Activated CD4-positive, alpha-beta T cell treated with anti-CD3 and anti-CD28 coated beads for 24 hours (primary cell): ENCODE results near the gene STX16.

Source experiments
- DNase-seq, 2 donors: peaks; one replicate each; pipeline ENCODE4 v3.0.0-alpha.2; 2020; ENCODE audit warnings: low read depth in 2 of 2

STX16 gene

DNA sequence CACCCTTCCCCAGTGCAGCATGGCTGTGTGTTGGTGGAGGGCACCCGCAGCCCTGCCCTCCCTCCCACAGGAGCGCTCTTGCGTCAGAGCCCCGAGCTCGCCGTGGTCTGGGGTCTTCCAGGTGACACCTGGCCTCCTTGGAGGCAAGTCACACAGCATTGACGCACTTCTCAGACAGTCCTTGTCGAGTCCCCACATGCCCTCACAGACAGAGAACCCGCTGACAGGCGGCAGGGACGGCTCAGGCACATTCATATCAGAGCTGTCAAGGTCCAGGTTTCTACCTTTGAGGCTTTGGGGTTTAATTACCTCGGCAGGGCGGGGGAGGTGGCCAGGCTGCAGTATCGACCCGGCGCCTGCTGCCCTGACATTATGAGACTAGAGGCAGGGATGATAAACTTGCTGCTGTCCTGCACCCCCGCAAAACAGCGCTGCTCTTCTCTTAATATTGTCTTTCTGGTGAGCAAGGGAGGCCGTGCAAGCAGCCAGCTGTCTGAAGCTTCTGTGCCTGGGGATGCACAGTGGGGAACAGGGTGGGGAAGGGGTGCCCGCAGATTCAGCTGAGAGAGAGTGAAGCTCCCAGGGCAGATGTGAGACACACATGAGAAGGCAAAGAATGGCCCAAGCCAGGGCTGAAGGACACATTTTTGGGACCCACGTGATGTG, 46.3 kb downstream of the STX16 start:
- DNase-seq = no peak

DNA sequence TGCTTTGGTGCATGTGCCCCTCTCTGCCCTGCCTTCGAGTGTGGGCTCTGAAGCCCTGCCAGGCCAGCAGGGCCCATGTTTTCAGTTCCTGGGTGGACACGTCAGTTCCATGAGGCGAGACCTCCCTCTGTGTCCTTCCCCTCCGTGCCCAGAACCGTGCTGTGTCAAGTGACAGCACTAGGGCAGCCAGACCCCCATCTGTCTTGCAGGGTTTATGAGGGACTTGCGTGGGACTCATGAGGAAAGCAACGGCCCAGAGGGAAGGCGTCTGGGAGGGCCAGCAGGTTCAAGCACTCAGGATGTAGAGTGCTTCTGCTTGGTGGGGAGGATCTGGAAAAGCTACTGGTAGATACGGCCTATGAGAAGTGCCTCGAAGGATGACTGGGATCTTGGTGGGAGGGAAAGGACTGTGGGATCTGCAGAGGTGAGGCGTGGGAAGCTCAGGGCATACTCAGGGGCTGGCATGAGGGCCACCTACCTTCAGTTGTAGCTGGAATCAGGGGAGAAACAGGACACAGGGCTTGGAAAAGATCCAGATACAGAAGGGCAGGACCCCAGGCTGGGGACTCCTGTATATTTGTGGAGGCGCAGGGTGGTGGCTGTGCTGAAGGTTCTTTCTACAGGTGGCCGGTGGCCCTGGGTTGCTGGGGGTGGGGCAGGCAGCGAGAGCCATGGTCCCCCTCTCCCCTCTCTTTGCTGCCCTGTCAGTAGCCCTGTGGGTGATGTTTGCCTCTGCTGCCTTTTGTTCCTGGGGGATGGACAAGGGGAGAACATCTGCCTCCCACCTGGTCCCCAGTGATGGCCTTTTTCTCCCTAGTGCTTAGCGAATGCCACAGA, 47.0 kb downstream of the STX16 start:
- DNase-seq = no peak

DNA sequence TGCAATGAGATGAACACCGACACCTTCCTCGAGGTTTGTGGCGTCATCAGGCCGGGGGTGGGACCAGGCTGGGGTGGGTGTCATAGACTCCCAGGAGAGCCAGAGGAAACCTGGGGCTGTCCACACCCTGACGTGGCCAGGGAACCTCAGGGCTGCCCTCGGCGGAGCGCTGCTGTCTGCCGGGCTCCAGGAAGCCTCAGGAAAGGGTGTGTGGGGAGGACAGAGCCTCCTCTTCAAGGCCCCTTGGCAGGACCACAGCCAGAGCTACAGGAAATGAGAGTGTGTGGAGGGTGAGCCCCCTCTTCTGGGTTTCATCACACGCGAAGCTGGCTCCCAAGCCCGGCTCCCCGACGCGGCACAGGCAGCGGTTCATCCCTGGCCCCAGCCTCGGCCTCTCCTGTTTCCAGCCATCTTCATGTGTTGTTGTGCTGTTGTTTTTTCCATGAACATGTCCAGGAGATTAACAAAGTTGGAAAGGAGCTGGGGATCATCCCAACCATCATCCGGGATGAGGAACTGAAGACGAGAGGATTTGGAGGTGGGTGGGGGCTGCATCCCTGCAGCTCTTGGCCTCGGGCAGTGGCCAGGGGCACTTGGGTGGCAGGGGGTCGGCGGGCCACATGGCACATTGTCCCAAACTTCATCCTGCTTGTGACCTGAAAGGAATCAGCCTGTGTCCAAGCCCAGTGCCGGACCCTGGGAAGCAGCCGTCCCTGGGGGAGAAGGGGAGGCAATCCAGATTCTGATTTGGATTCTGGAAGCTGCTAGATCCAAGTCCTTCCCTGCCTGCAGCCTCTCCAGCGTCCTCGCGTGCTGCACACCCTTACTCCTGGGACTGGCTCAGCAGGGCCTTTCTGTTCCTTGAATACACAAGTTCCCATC, 47.9 kb downstream of the STX16 start:
- DNase-seq = no peak

DNA sequence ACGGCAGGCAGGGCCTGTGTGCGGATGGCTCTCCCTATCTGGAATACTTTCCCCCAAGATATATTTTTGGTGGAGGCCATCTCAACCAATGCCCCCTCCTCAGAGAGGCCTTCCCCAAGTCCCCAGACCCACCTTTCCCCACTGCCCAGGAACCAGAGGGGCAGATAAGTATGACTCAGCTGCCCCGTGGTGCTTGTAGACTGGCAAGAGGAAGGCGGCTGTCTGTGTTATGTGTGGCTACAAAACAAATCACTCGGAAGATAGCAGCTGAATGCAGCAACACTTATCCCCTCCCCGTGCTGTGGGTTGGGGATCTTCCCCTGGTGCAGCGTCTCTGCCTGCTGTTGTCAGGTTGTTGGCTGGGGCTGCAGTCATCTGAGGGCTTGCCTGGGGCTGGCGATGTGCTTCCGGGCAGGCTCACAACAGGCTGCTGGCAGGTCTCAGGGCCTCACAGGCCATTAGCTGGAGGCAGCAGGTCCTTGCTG, 48.6 kb downstream of the STX16 start:
- DNase-seq = no peak

DNA sequence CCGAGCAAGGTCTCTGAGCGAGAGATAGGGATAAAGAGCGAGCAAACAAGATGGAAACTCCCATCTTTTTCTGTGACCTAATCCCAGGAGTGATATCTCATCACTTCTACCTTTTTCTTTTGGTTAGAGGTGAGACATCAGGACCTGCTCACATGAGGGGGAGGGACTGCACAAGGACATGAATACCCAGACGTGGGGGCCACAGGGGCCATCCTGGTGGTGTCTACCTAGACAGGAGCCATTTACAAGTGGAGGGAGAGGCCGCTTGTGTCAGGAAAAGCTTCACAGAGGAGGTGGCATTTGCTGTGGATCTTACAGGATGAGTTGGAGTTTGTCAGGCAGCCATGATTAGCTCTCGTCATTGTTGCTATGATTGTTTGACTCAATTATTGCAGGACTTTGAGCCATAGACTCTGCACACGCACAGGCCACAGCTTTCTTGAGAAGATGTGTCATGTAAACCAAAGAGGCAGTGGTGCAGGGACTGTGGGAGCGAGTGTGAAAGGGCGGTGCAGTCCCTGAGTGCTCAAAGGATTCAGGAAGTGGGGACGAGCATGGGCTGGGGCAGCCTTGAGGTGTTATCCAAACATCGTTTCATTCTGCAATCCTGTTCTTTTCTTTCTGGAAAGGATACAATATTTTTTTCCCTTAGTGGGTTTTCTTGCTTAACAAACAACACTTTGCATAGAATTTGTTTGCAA, 49.2 kb downstream of the STX16 start:
- no peak for DNase-seq

DNA sequence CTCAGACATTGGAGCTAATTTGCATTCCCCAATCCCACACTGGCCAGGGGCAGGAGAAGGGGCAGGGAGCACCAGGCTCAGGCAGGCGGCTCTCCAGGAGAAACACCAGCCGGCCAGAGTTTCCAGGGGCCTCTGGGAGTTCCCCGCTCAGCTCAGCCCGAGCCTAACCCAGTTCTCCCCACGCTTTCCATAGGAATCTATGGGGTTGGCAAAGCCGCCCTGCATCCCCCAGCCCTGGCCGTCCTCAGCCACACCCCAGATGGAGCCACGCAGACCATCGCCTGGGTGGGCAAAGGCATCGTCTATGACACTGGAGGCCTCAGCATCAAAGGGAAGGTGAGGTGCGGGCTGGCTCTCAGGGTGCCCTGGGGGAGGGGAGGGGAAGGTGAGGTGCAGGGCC, 49.7 kb downstream of the STX16 start:
- no peak for DNase-seq

DNA sequence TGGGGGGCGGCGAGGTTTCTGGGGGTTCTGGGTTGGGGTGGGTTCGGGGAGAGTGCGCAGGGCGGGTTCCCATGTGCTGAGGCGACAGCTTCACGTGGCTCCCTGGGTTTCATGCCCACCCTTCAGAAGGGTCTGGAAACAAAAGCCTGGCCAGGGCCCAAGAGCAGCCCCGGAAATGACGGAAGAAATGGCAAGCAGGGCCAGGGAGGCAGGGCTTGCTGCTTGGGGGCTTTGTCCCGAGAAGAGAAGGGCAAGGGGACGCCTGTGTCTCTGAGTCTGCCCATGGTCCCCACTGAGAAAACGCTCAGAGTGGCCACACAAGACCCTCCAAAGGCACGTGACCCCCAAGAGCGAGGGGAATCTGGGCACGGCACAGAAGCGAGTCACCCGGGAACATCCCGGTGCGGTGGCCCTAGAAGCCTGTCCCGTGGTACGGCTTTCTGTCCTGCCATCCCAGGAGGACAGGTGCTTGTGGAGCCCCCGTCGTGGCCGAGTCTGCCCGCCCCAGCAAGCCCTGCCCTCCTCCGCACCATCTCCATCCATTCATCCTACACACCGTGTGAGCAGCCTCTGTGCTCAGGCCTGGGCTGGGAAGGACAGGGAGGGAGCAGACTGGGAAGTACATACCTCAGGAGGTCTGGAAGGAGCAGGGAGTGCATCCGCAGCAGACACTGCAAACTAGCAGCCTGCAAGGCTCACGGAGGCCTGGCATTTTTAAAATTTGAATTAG, 50.5 kb downstream of the STX16 start:
- no peak for DNase-seq

DNA sequence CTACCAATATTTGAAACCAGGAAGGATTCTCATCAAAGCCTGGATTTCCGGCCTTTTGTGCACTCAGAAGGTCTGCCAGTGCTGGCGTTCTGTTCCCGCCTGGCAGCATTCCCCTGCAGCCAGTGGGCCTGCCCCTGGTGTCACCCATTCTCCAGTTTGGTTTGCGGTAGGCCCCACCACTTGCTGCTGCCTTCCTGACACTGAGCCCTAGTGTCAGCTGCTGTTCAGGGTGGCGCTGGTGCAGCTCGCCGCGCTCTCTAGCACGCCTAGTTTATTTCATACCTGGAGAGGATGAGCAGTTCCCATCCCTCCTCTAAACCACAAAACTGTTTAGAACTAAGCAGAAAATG, 51.1 kb downstream of the STX16 start:
- DNase-seq = no peak

DNA sequence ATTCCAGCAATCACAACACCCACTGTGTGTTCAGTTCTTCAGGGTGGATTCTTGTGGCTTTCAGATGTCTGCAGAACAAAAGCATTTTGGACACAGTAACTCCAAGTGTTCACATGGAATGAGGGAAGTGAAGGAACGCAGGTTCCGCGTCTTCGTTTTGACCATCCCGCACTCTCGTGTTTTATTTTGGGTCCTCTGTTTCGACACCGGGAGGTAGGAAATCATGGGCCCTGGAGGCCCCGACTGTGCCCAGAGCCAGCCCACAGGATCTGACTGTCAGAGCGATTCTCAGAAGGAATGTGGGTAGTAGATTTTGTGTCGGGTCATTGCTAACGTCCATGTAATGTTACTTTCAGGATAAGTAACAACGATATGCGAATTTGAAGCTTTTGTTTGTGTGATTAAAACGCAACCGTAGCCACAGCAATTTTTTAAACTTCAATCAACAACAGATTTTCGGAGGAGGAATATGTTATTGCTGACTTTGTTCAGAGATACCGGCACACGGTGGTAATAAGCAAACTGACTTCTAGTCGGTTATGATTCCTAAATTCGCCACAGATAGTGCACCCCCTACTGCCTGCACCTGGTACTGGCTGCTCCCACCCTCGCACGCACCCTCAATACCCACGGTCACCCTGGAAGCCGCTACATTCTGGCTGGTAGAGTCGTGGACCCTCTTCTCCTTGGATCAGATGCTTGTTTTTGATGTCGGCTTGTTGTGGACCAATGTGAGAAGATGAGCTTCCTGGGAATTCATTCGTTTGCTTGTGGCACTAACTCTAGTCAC, 52.0 kb downstream of the STX16 start:
- no peak for DNase-seq

DNA sequence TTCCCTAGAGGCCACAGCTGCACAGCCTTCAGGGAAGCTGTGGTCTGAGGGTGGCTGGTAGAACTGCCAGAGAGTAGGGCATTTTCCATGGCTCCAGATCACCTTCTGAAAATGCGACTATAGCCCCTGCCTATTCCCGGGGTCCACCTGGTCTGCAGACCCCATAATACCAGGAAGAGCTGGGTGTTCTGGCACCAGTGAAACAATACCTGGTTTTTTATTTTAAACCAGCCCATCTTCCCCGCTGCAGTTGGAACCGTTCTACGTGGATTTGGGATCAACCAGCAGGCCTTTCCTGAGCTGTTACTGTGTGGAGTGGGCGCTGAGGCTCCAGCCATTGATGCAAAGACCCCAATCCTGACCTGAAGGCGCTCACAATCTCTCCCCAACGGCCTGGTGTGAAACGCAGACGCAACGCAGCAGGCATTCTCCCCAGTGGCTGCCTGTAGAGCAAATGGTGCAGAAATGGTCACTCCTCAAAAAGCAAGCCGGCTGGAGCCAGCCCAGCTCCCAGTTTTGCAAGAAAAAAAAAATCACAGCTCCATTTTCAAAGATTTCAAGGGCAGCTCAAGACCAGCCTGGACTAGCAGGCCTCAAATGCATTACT, 52.8 kb downstream of the STX16 start:
- DNase-seq = no peak

DNA sequence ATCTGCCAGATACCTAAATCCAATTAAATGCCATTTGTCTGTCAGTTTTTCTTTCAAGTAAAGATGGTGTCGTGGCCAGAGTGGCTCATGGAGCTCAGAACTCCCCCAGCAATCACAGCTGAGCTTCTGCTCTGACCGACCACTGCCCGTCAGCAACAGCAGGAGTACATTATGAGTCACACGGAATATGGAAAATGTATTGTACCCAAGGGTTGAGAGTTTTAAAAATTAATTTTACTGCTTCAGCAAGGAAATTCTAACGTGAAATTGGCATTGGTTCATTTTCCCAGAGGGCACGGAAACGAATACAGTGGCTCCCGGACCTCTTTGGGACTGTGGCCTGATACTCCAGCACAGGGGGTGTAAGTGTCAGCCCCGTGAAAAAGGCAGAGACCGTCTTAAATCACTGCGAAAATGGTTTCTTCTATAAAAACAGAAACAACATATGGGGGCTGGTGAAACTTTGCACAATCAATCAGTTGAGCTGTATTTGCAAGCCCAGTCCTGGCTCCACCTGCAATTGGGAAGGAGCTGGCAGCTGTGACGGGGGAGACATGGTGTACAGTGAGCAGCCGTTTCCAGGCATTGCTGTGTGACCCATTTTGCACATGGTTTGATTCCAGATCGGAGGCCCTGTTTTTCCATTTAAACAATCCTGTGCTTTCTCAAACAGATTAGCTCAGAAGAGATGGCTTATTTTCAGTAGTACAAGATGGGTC, 54.3 kb downstream of the STX16 start:
- no peak for DNase-seq

DNA sequence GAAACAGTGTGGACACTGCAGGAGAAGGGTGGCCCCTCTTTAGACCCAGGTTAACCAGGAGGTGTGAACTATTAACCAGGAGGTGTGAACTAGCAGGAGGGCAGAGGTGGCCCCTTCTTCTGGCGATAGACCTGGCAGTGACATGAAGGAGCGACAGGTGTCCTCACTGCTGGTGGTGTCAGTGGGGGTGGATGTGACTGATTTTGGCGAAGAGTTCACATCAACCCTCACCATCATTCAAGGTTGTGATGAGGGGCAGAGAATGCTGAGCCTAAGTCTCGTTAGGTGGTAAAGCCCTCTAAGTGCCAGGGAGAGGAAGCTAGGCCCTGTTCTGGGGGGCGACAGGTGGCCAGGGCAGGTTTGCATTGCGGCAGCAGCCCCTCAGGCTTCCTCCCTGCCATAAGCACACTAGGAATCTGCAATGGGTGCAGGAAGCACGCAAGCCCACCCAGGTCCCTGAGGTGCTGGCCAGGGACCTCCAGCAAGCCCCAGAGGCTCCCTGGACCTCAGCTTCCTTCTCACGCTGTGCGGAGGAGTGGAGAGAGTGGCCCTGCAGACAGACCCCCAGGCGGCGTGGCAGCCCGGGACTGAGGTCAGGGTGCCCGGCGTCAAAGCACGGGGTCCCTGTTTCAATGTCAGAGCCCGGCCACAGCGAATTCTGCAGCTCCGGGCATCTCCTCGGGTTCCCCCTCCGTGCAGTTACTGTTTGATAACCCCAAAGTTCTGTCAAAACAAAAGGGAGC, 55.2 kb downstream of the STX16 start:
- DNase-seq = no peak

DNA sequence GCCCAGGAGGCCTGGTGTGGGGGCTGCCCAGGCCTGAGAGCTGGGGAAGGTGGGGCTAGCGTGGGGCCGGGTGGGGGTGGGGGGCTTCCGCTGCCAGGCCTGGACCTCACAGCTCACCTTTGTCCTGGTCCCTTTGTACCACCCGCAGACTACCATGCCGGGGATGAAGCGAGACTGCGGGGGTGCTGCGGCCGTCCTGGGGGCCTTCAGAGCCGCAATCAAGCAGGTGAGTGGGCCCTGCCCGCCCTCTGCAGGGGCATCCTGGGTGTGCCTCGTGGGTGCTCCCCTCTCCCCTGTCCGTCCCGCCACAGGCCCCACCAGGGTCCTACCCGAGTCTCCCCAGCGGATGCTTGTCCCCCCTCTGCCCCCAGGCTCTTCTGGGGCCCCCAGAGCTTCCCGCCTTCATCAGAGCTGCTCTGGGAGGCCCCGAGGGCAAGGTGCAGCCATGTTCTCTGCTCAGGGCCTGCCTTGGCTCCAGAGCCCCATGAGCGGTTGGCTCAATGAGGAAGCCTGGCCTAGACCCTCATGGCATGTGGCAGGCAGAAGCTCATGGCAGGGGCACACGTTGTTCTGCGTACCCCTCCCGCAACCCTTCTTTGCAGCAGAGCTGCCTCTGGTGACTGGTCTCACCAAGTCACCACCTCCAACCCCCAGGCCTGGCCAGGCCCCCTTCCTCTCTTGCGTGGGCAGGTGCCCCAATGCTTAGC, 56.0 kb downstream of the STX16 start:
- DNase-seq = no peak

DNA sequence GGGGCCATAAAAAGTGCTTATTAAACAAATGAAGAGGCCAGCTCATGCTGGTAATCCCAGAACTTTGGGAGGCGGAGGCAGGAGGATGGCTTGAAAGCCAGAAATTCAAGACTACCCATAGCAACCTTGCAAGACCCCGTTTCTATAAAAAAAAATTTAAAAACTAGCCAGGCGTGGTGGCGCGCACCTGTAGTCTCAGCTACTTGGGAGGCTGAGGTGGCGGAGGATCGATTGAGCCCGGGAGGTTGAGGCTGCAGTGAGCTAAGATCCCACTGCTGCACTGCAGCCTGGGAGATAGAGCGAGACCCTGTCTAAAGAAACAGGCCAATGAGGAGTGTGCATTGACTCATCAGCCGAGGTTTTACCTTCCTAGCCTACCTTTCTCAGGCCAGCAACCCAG, 56.7 kb downstream of the STX16 start:
- no peak for DNase-seq

DNA sequence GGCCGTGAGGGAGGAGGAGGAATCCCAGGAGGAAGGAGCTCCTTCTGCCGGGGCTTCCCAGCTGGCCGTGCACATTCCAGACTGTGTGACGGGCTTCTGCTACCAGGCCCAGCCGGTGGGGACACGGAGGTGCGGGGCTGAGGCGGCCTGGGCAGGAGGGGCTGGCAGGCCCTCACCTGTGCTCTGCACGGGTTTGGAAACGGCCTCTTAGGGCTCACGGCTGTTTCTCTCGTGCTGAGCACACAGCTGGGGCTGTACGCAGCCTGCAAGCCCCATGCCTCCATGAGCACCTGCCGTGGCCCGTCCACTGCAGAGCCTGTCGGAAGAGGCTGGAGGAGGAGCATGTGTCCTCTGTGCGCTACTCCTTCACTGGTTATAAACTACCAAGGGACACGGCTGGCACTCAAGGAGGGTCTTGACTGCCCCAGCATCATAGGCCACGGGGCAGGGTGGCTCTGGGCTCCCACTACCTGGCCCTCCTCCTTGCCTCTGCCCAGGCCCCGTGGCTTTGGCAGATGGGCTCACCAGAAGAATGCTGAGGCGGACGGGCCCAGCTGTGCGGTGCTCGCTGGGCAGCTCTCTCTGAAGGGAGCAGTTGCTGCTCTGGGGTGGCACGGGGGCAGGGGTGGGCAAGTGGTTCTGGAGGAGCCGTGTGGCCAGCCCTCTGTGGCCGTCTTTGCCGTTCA, 57.3 kb downstream of the STX16 start:
- DNase-seq = no peak

DNA sequence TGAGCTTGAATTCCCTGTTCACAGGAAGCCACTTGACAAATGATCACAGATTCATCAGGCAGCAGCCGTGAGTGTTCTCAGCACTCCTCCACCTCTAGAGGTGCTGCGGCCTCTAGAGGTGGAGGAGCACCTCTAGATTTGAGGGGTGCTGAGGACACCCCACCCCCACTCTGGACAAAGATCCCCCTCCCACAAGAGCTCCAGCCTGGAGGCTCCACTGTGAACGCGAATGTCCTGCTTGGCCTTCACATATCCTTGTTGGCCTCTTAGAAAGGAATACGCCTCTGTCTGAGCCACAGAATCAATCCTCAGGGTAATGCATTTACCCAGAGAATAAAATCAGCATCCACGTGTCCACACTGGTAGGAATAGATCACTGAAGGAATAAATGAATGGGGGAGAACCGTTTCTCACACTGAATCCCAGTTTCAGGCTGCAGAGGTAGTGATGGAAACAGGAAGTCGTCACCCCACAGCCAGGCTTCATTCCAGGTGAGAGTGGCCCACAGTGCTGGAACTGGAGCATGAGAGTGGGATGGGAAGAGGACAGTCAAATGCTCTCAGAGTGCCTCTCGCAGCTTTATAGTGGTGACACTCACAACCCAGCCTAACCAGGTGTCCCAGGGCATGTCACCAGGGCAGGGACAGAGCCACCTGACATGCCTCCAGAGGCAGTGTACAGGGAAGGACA, 58.1 kb downstream of the STX16 start:
- no peak for DNase-seq

DNA sequence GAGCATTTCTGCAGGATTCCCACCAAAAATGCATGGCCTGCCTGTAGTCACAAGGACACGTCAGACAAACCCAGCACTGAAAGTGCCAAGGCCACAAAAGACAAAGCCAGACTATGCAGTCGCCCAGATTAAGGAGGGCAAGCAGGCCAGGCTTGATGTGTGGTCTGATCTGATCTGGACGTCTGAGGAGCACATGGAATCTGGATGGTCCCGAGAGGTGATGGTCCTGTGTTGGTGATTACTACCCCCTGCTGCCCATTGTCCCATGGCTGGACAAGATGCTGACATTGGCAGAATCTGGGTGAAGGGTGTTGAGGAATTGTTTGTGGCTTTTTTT, 58.6 kb downstream of the STX16 start:
- no peak for DNase-seq
